Subcutaneous abdominal adipose tissue (tissue), 5 donors: ENCODE results near the gene ITIH1.

Experiments
- H3K27ac ChIP-seq: one replicate; pipeline ENCODE4 v1.7.0; 2013; ENCODE audit warnings: low read depth, mild to moderate bottlenecking, inconsistent platforms, low read length, moderate library complexity
- H3K27me3 ChIP-seq, 5 donors: one replicate each; pipeline ENCODE4 v1.7.0; 2013; ENCODE audit warnings: low read length in 5 of 5, inconsistent platforms in 1 of 5; ENCODE audit not compliant: control insufficient read depth in 5 of 5, insufficient read depth in 4 of 5
- H3K36me3 ChIP-seq, 5 donors: one replicate each; pipeline ENCODE4 v1.7.0; 2013; ENCODE audit warnings: low read length in 5 of 5; ENCODE audit not compliant: control insufficient read depth in 5 of 5, insufficient read depth in 5 of 5
- H3K4me1 ChIP-seq, 5 donors: one replicate each; pipeline ENCODE4 v1.7.0; 2013; ENCODE audit warnings: low read length in 5 of 5, mild to moderate bottlenecking in 3 of 5, moderate library complexity in 1 of 5; ENCODE audit not compliant: control insufficient read depth in 5 of 5, insufficient read depth in 5 of 5
- H3K4me3 ChIP-seq, 5 donors: one replicate each; pipeline ENCODE4 v1.7.0; 2013; ENCODE audit warnings: low read length in 5 of 5, low read depth in 1 of 5
- H3K9ac ChIP-seq, 5 donors: one replicate each; pipeline ENCODE4 v1.7.0; 2013; ENCODE audit warnings: low read length in 5 of 5, mild to moderate bottlenecking in 4 of 5, moderate library complexity in 3 of 5
- H3K9me3 ChIP-seq, 5 donors: one replicate each; pipeline ENCODE4 v1.7.0; 2013; ENCODE audit warnings: low read length in 5 of 5; ENCODE audit not compliant: control insufficient read depth in 5 of 5
- donor health status: healthy.
- donor health status: healthy.
- donor health status: healthy.
- donor health status: healthy.
- donor health status: healthy.

Gene ITIH1

DNA sequence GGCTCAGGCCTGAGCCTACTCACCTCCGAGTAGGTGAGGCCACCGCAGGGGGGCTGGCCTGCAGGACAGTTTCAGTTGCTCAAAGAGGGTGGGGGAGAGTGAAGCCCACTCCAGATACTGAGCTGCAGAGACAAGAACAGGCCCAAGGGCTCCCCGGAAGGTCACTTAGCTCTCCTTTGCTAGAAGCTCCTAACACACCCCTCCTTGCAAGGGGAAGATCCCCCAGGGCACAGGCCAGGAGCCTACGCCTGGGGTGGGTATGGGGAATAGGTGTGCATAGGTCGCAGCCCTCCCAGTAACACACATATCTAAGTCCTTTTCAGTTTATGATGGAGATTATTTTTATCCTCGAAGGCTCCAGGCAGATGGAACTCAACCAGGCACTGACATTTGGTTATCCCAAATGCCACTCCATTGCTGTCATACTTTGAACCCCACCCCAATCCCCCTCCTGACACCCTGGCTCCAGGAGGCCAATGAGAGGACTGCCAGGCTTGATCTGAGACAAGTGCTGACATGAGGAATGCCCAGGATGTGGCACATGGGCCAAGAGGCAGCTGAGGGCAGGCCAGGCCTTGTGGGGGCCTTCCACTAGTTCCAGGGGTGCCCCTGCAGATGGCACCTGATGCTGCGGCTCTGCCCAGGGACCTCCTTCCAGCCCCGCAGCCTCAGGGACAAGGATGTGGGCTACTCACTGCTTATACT lies 58.5 kb downstream of the ITIH1 start:
- no peaks in the 10 kb centered on the region for H3K27me3 ChIP-seq
- peaks cover 8 to 31% (median 26%) of the 10 kb centered on the region in 5 donors for H3K4me1 ChIP-seq
- no peak overlapping the region for H3K9ac ChIP-seq
- peak overlapping the region in 2 of 5 donors; percentile 16 to 17 for H3K4me3 ChIP-seq
- peaks cover 0 to 58% (median 31%) of the 10 kb centered on the region in 5 donors for H3K36me3 ChIP-seq
- H3K9me3 ChIP-seq = no peaks in the 10 kb centered on the region
- no peak overlapping the region for H3K27ac ChIP-seq

DNA sequence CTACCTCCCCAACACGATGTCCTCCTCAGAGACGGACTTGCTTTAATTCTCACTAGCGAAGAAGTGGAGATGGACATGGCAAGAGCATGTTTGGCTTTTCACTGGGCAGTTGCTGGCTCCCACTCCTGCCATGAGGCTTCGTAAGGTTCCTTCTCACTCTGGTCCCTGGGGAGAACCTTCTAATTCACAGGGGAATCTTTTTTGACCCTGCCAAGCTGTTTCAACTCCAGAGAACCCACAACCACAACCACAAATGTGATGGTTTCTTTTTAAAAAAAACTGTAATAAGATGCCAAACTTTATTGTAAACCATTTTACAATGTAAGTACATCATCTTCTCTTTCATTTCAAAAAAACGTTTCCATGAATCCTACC lies 59.1 kb downstream of the ITIH1 start:
- no peak overlapping the region for H3K27ac ChIP-seq
- peaks cover 7 to 25% (median 23%) of the 10 kb centered on the region in 5 donors for H3K4me1 ChIP-seq
- H3K9ac ChIP-seq = no peak overlapping the region
- no peak overlapping the region for H3K4me3 ChIP-seq
- peaks cover 0 to 63% (median 37%) of the 10 kb centered on the region in 5 donors for H3K36me3 ChIP-seq
- H3K9me3 ChIP-seq = no peaks in the 10 kb centered on the region
- no peaks in the 10 kb centered on the region for H3K27me3 ChIP-seq

- H3K4me1 ChIP-seq = peaks cover 2 to 20% (median 18%) of the 10 kb centered on the region in 5 donors
- H3K9me3 ChIP-seq = no peaks in the 10 kb centered on the region
- H3K9ac ChIP-seq = no peak overlapping the region
- H3K36me3 ChIP-seq = peaks cover 0 to 69% (median 42%) of the 10 kb centered on the region in 5 donors
- no peaks in the 10 kb centered on the region for H3K27me3 ChIP-seq
- H3K4me3 ChIP-seq = no peak overlapping the region
- no peak overlapping the region for H3K27ac ChIP-seq
Measured at GRCh38 chr3:52836986-52837385, 59.6 kb downstream of the ITIH1 start.

DNA sequence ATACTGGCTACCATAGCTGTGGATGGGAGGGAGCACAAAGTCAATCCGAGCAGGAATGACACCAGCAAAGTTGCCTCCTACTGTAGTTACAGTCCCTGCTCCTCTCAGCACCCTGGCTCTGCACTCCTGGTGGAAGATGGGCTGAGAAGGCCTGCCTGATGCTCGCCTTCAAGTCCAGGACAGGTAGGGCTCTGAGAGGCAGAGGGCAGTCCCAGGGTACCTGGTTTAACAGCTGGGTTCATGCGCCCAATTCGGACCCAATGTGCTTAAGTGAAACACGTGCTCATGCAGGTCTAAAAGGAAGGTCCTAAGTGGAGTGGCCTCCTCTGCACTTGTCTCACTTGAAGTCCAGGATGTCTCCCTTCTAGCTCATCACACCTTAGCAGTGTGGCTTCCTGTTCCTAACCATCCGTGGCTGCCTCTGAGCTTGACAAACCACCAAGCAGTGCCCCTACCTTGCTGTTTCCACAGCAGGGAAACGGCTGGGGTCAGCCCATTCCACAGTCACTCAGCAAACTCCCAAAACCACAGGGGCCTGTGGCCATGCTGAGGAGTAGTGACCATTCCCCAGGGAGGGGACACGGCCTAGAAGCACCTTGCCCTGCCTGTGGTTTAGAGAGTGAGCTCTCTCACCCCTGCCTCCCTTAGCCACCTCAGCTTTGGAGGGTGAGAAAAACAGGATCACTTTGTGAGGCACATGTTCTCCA lies 61.3 kb downstream of the ITIH1 start:
- Histone ChIP-seq H3K27me3 (no peaks in the 10 kb centered on the region), H3K9ac (no peak overlapping the region), H3K36me3 (peaks cover 0 to 80% (median 54%) of the 10 kb centered on the region in 5 donors), H3K4me3 (no peak overlapping the region), H3K4me1 (peaks cover 2 to 27% (median 13%) of the 10 kb centered on the region in 5 donors), H3K27ac (no peak overlapping the region), H3K9me3 (no peaks in the 10 kb centered on the region)

- no peaks in the 10 kb centered on the region for H3K27me3 ChIP-seq
- no peak overlapping the region for H3K27ac ChIP-seq
- no peaks in the 10 kb centered on the region for H3K9me3 ChIP-seq
- peaks cover 0 to 84% (median 55%) of the 10 kb centered on the region in 5 donors for H3K36me3 ChIP-seq
- no peak overlapping the region for H3K4me3 ChIP-seq
- H3K9ac ChIP-seq = no peak overlapping the region
- peaks cover 2 to 29% (median 13%) of the 10 kb centered on the region in 5 donors for H3K4me1 ChIP-seq
Measured at GRCh38 chr3:52839268-52839575, 61.8 kb downstream of the ITIH1 start.

DNA sequence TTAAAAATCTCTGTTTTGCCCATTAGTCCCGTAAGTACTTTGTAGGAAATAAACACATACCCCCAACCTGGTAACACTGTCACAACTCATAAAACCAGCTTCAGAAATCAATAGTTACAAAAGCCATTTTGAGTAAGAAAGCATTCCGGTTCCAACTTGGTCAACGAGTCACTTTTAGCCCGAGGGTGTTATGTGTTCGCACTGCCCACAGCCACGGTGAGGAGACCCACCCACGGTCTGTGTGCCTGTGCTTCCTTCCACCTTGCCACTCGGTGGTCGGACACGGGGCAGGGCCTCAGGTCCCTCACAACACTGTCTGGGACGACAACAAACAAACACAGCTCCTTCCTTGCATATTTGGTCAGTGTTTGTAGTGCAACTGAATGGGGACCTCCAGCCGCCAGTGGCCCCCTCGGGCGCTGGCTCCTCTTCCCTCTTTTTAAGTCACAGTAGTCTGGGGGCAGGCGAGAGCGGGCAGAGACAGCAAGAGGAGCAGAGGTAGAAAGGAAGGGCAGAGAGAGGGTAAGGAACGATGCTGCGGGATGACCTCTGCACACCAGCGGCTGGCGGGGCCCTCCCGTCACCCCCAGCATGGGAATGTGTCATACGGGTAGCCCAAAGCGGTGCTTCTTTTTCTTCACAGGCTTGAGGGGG lies 62.6 kb downstream of the ITIH1 start:
- H3K9ac ChIP-seq = no peak overlapping the region
- no peak overlapping the region for H3K4me3 ChIP-seq
- peaks cover 0 to 84% (median 55%) of the 10 kb centered on the region in 5 donors for H3K36me3 ChIP-seq
- H3K27me3 ChIP-seq = no peaks in the 10 kb centered on the region
- H3K9me3 ChIP-seq = no peaks in the 10 kb centered on the region
- no peak overlapping the region for H3K27ac ChIP-seq
- H3K4me1 ChIP-seq = peaks cover 2 to 30% (median 12%) of the 10 kb centered on the region in 5 donors

GRCh38 chr3:52841211-52841980 lies 64.0 kb downstream of the ITIH1 start:
- Histone ChIP-seq H3K9ac (no peak overlapping the region), H3K27ac (no peak overlapping the region), H3K9me3 (no peaks in the 10 kb centered on the region), H3K4me3 (no peak overlapping the region), H3K36me3 (peaks cover 0 to 73% (median 49%) of the 10 kb centered on the region in 5 donors), H3K4me1 (peaks cover 2 to 22% (median 11%) of the 10 kb centered on the region in 5 donors), H3K27me3 (no peaks in the 10 kb centered on the region)
